CD4-positive, alpha-beta T cell treated with Interleukin-12 subunit alpha and Interleukin-12 subunit beta, for 1 hour (primary cell): ENCODE measurements around the gene SUSD3.

Experiments used
- DNase-seq: peaks from one replicate; pipeline ENCODE4 v3.0.0-alpha.2; 2020

The SUSD3 gene

GRCh38 chr9:93127395-93127911, 69.0 kb downstream of the SUSD3 start:
- DNase-seq, result no peak

DNA sequence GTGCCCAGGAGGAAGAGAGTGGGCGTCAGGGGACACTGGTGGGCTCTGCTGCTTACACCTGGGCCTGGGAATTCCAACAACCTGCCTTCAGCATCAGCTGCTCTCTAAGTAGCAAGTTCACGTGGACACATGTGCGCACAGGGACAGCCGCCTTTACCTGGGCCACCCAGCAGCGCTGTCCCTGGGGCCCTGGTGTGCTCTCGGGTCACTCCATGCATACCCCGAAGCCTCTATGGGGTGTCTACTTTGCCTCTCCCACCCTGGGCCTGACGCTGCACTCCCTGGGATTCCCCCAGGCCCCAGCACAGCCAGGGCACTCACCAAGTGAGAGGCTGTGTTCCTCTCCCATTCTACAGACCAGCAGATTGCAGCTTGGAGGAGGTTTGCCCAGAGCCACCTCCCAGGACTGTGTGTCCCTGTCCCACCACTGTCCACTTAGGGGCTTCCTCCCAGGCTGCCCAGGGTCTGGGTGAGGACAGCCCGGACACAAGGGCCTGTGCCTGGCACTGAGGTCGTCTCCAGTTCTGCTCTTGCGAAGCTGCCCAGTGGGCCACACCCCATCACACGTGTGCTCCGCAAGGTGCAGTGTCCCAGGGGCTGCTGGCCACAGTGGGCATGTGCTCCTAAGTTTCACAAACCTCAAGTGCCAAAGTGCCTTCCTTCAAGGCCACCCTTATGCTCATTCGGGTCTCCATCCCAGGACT, 69.7 kb downstream of the SUSD3 start:
- no peak for DNase-seq

DNA sequence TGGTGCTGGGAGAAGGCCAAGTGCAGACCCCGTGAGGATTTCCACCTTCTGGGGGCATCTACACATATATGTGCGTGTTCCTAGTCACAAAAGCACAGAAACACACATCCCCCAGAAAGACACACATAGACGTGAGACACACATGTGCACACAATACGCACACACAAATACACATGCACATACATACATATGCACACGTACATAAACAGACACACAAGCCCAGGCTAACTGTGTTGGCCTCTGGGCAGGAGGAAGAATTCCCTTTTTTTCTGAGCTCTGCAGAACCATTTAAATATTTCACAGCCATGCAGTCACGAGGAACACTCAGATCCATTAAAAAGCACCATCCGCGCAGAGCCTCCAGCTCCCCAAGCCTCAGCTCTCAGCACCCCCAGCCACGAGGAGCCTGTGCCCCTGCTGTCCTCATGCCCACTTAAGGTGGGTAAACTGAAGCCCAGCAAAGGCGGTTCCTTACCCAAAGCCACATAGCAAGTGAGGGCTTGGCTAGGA, 70.3 kb downstream of the SUSD3 start:
- no peak for DNase-seq

DNA sequence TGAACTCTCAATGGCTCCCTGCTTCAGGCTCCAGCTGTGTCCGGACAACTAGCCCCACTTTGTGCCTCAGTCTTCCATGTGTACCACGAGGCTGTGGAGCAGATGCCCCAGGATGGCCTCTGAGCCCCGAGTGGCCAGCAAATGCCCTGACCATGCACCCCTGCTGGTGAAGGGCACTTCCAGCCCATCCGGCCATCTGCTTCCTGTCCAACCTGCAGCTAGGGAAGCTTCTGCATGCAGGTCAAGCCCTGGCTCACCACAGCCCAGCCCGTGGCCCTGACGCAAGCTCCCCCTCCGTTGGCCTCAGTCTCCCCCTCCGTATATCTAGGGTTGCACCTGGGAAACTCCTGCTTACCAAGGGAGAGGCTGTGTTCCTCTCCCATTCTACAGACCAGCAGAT, 70.8 kb downstream of the SUSD3 start:
- DNase-seq, result no peak

DNA sequence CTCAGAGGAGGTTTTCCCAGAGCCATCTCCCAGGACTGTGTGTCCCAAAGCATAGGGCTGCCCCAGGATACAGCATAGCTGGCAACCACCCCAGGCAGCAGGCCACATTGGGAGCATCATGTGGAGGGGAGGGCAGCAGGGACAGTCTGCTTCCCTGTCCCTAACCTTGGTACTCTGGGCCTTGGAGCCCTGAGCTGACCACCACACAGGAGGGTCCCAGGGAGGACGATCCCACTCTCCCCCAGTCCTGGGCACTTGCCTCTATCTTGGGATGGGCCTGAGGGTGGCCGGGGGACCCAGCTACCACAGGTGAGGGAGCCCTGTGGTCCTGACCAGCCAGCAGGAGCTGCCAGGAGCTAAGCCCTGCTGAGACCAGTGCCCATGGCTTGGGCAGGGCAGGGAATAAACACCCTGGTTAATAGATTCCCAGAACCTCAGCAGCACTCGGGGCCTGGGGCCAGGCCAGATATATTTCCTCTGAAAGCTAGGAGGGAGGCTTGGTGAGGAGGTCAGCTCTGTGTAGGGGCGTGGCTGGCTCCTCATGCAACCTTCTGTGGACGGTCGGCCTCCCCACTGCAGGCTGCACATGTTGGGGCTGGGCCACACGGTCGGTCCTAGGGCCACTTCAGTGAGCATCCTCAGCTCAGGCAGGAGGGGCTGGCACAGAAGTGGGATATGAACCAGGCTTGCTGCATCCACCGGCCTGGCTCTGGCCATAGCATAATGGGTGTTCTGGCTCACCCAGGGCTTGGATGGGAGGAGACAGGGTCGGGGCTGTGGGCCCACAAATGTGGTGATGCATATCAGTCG, 71.4 kb downstream of the SUSD3 start:
- no peak for DNase-seq

DNA sequence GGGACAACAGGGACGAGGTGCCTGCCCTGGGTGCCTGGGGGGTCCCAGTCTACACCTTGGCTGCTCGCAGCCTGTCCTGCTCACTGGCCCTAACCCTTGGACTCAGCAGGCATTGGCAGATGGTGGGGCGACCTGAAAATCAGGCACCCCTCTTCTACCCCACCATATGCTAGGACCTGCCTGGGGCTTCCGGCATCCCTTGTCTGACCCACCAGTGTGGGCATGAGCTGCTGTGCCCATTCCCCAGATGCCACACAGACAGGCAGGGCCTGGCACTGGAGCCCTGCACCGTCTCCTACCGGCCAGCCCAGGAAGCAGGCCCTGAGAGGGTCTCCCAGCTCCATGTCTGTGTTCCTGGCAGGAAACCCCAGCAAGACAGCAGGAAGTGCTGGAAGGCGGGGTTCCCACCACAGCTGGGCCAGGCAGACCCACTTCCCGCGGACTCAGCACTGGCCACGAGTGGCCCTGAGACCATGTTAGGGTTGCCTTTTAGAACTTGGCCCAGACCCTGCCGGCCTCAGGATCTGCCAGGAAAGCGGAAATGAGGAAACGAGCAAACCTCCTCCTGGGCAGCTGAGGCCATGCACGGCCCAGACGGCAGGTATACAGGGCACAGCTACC, 72.5 kb downstream of the SUSD3 start:
- no peak for DNase-seq

- DNase-seq, result no peak
Observed at GRCh38 chr9:93131599-93132286, 73.2 kb downstream of the SUSD3 start.

GRCh38 chr9:93132287-93132927, 73.9 kb downstream of the SUSD3 start:
- no peak for DNase-seq

- DNase-seq, result peak; percentile 75
Observed at GRCh38 chr9:93132946-93133680, 74.6 kb downstream of the SUSD3 start.

DNA sequence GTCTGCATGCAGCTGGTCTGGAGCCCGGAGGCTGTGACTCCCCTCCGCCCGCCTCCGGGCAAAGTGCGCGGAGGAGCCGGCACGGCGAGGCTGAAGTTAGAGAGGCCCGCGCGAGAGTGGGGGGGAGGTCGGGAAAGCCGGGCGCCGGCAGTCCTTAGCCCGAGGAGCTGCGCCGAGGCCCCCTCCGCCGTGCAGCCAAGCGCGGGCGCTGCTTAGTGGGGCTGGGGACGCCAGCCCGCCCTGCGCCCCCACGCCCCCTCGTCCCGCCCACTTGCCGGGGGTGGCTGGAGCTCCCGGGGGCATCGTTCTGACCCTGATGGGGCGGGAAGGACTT, 75.1 kb downstream of the SUSD3 start:
- no peak for DNase-seq

DNA sequence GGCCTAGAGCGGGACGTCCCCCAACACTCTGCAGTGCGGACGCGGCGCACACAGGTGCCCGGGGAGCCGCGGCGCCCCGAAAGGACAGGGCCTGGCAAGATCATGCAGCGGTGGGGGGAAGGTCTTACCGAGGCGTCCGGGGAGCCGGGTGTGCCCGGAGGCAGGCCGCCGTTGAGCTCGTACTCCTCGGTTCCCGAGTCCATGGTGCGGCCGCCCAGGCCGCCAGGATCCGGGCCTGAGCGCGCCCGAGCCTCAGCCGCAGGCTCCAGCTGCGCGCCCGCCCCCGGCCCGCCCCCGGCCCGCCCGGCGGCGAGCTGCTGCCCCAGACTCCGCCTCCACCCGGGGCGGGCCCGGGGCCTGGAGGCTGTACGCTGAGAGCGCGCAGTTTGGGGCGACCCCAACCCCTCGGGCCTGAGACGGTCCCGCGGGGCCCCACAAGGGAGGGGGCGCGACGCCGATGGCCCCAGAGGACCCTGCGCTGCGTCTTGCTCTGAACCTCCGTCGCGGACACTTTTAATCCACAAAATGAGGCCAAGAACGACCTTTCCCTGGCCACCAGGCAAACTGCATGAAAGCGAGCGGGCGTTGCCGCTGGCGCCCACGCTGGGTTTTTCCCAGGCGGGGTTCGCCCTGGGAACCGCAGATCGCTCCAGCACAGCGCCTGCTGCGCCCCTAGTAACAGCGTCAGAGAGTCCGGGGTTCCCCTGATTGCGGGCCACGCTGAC, 75.7 kb downstream of the SUSD3 start, which contains the start of gene NINJ1:
Gene NINJ1 (minus strand): TSS at position 237 of the 725 bp plus-strand sequence. CDS start 34 bp downstream, at position 203.
- peak; percentile 92 for DNase-seq
